Neural progenitor cell (in vitro differentiated cells): Measurements from ENCODE around the gene TBL1Y.

Source experiments
- CTCF ChIP-seq: fragments of 200-600 bp; sonication (generic); IDR thresholded peaks from 2 replicates; pipeline ENCODE4 v1.5.1; 2017; ENCODE audit warnings: antibody characterized with exemption, mild to moderate bottlenecking
- EZH2 ChIP-seq: fragments of 200-600 bp; sonication (generic); IDR thresholded peaks from 2 replicates; pipeline ENCODE4 v1.6.1; 2017; ENCODE audit warnings: antibody characterized with exemption, mild to moderate bottlenecking, moderate library complexity

GRCh38 chrY:6909856-6910255 lies 641 bp upstream of the TBL1Y start:
- TF ChIP-seq CTCF: no peak
- TF ChIP-seq EZH2: no peak
